Stimulated activated CD4-positive, alpha-beta T cell treated with anti-CD3 and anti-CD28 coated beads, Interleukin-2, amount 100 ng/mL, for 48 hours (primary cell): ENCODE data around the gene ARFGAP2.
A peak's percentile ranks its signal among the peaks of the same experiment; 100 is the strongest.

ENCODE experiments used
- DNase-seq, 2 donors: peaks; one replicate each; pipeline ENCODE4 v3.0.0-alpha.2; 2020

The ARFGAP2 gene

DNA sequence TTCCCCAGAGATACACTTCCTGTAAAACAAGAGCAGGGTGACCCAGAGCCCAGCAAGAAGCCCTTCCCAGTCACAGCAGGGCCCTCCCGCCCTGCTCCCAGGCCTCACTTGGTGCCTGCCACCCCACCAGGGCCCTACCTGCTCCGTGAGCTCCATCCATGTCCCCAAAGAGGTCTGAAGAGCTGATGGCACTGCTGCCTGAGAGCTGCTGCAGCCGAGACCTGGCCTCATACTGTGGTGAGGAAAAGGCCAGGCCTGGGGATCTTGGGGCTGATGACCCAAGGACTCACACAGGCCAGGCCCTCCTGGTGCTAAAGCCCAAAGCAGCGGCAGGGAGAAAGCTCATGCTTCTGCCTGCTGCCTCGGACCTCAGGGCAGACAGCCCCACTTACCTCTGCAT, 10.3 kb downstream of the ARFGAP2 start:
- DNase-seq = no peak

DNA sequence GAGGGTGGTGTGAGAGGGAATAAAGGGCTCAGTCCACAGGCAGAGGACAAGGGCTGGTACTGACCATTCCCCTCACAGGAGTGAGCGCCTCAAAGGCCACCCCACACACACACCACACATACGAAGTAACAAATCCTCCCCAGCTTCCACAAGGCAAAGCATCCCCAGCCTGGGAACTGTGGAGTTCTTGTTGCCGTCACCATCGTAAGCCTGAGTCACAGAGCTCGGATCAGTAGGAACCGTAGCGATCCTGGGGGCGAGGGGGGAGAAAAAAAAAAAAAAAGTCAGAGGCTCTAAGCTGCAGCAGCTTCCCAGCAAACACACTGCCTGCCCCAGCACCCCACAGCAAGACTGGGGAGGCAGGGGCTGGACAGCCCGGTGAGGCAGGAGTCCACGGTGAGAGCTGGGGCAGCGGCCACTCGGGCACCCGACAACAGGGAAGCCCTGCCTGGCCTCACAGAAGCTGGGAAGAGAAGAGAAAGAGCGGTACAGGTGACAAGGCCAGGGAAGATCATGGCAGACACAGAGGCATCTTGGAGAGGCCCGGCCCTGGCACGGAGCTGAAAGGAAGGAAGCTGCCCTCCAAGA, 11.3 kb downstream of the ARFGAP2 start:
- no peak for DNase-seq

DNA sequence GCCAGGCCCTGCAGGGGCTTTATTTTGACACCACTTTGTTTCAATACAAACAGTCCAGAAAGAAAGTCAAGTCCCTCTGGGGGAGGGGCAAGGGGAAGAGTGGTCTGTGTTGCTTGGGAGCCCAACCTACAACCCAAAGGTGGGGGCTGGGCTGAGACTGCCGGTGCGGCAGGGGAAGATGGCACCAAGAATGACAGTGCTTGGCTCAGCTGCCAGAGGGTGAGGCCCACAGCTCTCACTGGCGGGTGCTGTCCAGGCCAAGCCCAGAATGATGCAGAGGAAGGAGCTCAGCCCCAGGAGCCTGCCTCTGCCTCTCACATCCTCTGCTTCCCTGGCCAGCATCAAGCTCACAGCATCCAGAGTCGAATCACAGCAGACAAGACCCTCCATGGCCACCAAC, 12.4 kb downstream of the ARFGAP2 start:
- DNase-seq = no peak

DNA sequence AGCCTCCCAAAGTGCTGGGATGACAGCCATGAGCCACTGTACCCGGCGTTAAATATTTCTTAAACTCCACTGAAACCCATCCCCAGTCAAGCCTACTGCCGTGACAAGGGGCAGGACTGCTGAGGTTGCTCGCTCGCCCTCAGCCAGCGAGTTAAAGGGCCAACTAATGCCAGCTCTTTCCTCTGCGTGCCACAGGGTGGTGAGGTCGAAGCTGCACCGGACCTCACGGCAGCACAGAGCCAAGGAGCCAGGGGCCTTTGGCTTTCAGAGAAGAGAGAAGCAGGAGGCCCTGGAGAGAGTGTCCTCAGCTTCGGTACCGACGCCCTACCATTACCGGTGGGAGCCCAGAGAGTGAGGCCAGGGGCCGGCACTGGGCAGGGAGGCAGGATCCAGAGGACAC, 12.8 kb downstream of the ARFGAP2 start:
- DNase-seq = no peak

DNA sequence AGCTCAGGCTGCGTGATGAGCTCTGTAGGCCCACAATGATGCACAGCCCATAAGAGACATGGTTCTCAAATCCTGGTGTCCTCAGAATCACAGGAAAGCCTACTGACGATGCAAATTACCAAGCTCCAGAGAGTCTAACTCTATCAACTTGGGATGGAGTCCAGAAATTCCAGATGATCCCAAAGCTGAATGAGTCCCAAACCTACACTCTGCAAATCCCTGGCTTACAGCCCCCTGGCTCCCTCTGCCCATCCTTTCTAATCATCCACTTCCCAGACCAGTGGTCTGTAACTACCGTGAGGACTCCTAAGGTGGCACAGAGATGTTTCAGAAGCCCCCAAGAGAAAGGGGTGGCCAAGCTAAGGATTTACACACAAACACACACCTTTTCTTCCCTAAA, 13.5 kb downstream of the ARFGAP2 start:
- DNase-seq = no peak

DNA sequence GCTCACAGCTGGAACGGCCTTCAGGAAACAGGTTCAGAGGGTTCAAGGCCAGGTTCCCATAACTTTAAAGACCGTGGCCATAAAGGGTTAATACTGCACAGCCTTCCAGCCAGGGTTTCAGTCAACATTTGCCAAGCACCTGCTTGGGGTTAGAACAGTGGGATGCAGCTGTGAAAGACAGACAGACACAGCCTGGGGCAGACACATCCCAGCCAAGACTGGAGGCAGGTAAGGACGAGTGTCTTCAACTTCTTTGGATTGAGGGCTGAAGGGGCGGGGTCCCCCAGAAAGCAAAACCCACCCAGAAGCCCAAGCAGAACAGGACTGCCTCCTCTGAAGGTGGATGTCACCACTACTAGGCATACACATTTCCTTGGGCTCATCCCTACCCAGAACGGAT, 14.3 kb downstream of the ARFGAP2 start:
- DNase-seq = no peak

DNA sequence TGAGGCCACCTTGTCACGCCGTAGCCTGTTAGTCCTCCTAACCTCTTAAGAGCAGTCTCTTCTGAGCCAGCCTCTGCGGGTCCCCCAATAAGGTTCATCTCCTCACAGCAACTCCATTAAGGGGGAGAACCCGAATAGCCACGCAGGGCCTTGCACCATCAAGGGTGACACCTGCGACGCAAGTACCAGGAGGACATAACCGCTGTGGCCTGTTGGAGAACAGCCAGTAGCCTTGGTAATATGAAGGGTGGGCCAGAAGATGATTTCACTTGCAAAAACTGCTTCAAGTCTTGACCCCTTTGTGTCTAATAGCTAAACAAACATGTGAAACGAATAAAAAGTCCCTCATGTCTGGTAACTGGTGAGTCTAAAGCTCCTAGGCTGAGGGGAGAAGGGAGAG, 14.8 kb downstream of the ARFGAP2 start:
- no peak for DNase-seq

DNA sequence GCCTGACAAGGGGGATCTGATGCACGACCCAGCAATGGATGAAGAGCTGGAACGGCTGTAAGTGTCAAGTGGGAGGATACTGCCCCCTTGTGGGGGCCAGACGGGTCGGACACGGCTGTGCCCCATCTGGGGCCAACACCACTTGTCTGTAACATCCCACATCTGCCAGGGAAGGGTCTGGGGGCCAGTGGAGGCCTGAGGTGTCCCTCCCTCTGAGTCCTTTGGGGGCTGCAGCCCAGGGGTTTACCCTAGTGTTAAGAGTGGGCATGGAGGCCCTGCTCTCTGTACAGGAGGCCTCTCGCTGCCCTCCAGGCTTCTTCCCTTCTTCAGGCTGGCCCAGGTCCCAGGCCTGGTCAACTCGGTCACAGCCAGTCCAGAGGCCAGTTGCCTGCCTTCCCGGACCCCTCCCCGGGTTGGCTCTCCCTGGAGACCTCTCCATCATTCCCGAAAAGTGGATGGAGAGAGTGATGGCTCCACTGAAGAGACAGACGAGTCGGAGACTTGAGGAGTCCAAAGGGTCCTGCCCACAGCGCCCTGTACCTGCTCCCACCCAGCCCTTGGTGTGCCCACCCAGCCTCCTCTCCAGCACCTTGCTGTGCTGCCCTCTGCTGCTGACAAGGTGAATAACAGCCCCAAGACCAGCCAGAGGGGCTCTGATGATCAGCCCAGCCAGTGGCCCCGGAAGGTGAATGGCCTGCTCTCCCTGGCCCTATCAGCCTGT, 15.4 kb downstream of the ARFGAP2 start:
- peak; percentile 52 to 58 for DNase-seq

DNA sequence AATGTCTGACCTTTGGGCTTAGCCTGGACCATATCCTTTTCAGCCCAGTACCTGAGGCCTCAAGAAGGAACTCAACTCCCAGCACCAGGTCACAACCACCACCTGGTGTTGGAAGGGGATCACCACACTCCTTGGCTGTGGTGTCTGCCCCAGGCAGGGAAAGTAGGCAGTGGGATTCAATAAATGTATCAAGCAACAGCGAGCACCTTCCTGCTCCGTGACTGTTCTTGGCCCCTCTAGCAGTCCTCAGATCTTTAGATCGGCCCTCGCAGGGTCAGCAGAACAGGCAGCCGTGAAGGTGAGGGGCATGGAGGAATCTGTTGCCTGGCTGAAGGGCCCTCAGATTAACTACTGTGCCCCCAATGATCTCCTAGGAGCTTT, 15.9 kb downstream of the ARFGAP2 start:
- DNase-seq = no peak

DNA sequence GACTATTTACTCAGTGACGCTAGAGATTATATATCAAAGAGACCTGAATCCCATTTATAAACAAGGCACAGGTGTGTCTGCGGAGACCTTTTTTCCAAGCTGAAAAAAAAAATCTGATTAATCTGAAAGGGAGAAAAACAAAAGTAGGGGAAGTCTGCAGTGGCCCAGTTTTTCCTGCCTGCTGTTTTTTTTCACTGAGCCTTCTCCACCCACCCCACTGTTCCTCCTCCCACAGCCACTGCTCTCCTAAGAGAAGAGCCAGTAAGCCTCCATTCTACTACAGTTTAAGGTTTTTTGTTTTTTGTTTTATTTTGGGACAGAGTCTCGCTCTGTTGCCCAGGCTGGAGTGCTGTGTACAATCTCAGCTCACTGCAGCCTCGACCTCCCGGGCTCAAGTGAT, 18.4 kb downstream of the ARFGAP2 start:
- no peak for DNase-seq

DNA sequence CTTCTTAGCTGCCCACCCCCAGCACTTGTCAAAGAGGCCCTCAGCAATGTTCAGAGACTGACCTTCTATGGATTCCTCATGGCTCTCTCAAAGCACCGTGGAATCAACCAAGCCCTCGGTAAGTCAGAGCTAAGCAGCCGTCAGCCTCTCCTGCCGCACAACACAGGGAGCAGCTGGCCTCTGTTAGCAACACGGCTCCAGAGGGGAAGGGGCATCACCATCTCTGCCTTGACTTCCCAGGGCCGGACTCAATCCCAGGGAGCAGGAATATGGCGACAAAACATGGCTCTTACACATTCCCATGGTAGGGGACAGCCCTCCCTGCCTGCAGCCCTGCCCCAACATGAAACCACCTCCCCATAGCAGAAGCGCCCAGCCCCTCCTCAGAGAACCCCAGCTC, 18.9 kb downstream of the ARFGAP2 start:
- no peak for DNase-seq

DNA sequence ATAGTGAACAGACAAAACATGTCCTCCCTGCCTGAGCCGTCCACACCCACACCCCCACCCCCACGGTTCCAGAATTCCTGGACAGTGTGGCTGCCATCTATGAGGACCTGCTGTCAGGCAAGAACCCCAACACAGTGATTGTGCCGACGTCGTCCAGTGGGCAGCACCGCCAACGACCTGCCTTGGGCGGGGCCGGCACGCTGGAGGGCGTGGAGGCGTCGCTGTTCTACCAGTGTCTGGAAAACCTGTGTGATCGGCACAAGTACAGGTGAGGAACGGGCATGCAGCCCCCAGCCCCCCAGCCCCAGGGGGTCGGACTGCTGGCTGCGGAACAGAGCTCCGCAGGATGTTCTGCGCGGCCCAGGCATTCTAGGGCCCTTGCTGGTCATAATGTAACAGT, 19.7 kb downstream of the ARFGAP2 start:
- no peak for DNase-seq

DNA sequence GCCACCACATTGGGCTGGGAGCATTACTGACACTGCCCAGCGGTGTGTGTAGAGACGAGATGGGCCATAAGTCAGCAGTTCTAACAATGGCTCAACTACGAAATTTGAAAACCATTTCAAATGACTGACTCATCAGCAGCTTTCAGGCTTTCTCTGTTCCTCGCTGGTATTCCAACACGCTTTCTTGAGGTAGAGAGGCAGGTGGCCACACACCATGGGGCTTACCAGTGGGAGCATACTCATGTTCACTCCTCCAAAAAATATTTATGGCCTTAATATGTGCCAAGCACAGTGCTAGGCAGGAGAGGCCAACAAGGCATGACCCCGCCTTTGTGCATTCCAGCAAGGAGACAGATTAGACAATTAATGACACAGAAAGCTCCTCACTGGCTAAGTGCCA, 20.3 kb downstream of the ARFGAP2 start:
- no peak for DNase-seq

DNA sequence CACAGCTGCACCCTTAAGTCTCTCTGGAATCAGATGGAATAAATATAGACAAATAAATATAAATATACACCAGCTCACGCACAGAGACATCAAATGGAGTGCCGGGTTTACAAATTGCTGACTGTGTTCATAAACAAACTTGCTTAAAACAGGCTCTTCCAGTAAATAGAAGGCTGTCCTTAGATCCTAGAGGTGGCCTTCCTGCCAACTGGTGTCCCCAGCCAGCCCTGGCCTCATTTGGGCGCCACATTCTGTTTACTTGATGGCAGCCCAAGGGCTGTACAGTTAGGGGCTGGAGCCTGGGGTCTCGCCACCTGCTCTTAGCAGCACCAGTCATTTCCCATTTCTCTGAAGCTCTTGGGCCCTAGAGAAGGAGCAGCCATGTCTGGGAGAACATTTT, 20.8 kb downstream of the ARFGAP2 start:
- DNase-seq = no peak

DNA sequence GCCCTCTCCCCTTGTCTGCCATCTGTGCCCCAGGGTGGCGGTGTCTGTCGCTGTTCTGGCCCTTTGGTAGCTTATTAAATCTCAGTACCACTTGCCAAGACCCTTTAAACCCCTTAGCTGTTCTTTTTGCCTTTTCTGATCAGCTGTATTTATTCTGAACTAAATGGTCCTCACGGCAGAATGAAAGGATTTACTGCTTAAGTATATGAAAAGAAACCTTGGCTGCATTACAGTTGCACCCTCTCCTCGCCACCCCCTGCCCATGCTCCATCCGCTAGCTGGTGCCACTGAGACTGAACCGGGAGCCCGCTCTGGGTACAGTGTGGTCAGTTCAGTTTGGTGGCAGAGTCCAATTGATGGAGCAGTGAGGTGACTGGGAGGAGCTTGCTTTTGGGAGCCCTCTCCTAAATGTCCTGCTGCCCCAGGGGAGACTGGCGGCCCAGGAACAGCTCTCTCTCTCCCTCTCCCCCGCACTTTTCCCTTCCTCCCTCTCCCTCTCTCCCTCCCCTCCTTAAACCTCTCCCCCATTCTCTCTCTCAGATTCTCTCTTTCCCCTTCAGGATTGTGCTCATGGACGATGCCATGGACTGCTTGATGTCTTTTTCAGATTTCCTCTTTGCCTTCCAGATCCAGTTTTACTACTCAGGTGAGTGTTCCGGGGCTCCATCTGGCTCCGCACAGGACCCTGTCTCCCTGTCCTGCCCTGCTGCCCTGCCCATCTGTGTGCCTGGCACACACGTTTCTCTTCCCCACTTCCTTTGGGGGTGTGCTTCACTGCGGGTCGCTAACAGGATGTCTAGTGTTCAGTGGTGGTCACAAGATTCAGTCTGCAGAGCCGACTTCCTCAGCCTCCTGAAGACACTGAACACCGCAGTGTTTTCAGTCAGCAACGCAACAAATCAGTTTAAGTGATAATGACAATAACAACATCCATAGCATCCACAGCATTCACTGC, 21.8 kb downstream of the ARFGAP2 start:
- DNase-seq = no peak

DNA sequence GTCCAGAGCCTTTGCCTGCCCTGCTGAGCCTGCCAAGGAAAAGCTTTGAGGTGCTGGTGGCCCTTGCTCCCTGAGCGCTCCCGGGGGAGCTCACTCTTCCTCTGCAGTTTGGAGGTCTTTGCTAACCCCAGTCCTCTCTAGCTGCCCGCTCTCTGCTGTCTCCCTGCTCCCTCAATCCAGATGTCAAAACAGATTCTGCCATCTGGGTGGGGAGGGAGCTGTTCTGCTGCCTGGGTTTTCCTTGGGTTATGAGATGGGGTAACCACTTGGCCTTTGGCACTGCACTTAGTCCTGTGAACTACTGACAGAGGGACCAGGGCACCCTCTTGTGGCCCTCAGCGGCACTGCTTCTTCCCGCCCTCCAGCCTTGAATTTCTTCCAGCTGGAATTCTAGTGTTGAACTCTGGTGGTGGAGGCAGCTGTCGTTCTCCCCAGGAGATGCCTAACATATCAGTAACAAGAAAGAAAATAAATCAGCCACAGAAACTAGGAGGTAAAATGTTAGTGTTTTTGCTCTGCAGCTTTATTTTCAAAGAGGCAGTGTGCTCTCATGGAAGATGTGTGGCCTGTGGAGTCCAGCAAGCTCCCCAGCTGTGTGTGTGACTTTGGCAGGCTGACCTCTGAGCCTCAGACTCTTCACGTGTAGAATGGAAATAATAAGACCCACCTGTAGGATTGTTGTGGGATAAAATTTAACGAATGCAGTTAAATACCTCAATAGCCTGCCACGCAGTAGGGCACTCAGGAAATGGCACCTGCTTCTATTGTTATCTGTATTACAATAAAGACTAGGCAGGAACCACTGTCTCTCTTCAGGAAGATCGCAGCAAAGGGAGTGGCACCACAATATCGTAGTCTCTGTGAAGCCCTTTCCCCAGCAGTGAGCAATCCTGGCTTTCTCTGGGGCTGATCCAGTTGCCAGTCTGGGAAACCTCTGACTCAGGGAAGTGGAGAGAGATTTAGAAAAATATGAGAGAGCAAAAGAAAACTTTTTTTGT, 23.4 kb downstream of the ARFGAP2 start:
- DNase-seq = peak; percentile 57 to 64

DNA sequence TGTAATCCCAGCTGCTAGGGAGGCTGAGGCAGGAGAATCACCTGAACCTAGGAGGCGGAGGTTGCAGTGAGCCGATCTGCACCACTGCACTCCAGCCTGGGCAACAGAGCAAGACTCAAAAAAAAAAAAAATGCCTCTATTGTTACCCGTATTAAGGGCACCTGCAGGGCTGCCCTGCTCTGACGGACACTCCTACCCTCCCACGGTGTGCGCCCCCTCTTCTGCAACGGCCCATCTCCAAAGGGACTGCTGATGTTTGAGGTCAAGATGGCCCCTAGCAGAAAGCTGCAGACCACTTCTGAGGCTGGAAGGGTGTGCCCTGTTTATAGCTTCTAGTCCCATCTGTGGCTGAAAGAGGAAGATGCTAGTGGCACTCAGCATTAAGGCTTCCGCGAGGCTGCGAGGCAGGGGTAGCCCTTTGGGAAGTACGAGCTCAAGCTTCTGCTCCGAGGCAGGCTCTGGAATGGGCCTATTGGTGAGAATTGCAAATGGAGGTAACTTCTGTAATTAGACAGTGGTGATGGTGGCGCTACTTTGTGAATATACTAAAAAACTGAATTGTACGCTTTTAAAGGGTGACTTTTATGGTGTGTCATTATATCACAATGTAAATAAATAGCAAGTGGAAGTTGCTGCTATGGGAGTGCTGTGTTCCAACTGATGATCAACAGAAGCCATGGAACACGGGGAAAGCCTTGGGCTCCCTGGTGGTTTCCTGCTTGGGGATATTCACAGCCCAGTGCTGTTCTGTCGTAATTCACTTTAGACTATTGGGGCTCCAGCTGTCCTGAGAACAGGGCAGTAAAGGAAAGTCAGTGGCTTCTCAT, 24.3 kb downstream of the ARFGAP2 start:
- DNase-seq = no peak

DNA sequence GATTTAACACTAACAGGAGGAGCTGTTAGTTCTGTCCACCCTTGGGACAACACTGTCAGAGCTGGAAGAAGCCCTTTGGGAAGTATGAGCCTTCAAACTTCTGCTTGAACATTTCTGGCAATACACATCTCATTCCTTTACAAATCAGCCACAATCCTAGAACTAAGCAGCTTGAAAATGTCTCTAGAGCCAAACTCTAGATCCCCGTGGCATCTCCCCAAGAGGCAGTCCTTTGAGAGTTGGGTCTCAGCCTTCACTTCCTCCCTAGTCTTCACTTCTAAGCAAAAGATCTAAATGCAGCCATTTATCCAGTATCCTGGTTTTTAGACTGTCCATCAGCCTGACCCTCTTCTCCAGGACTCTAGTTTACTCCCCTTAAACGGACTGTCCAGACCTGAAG, 26.9 kb downstream of the ARFGAP2 start:
- no peak for DNase-seq

DNA sequence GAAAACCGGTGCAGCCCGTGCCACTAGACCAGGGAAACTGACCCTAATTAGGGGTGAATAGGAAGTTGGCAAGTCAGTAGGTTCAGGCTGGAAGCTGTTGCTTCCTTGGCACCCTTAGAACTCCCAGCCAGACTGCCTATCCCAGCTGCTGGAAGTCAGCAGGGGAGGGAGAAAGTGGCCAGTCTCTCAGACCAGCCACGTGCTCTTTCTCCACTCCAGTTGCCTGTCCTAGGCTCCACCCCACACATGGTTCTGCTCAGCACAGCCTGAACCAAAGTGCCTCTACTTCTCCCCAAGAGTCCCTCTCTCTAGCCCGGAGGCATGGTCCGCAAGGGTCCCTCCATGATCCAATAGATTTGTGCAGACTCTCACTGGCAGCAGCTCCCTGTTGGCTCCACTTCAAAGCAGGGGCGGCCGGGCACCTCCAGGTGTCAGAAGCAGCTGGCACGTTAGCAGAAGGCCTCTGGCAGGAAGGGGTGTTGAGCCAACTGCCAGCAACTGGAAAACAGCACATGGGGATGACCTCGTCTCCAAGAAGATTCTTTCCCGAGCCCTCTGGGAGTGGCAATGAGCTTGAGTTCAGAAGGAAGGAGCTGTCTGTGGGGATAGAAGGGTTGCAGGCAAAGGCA, 27.7 kb downstream of the ARFGAP2 start:
- DNase-seq = no peak

DNA sequence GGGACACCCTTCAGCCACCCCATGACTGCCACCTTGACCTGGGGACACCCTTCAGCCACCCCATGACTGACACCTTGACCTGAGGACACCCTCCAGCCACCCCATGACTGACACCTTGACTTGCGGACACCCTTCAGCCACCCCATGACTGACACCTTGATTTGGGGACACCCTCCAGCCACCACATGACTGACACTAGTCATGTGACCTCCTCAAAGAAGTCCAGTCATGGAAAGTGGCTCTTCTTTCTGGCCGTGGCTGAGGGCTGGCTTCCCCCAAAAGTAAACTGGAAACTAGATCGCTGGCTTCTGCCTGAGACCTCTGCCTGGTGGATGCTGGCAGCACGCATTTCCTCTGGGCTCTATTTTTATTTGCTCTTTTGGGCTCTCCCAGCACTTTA, 28.4 kb downstream of the ARFGAP2 start:
- DNase-seq = no peak

DNA sequence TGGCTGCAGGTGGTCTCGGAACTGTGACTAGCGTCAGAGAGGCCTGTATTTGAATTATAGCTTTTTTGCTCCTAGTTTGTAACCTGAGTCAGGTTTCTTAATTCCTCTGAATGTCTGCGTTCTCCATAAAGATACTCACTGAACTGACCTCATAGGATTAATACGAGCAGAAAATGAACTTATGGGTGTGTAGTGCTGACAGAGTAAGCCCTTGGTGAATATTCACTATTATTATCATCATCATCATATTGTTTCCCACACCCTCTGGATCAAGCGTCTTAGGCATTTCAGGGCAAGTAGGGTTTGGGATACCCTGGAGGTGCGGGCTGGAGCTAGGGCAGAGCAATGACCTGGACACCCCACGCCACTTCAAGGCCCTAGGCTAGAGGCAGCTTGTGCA, 29.0 kb downstream of the ARFGAP2 start:
- DNase-seq = no peak
